GM21423 (cell line): Measurements from ENCODE around the gene RYR2.

Experiments used
- ATAC-seq: cut with Tn5 transposase; IDR thresholded peaks from one replicate; pipeline ENCODE4 v1.9.1; 2021; ENCODE audit warnings: mild to moderate bottlenecking, moderate library complexity; ENCODE audit not compliant: unreplicated experiment

Gene RYR2

GRCh38 chr1:237878406-237878805 is 836.4 kb downstream of the RYR2 start:
- ATAC-seq, result no peak

DNA sequence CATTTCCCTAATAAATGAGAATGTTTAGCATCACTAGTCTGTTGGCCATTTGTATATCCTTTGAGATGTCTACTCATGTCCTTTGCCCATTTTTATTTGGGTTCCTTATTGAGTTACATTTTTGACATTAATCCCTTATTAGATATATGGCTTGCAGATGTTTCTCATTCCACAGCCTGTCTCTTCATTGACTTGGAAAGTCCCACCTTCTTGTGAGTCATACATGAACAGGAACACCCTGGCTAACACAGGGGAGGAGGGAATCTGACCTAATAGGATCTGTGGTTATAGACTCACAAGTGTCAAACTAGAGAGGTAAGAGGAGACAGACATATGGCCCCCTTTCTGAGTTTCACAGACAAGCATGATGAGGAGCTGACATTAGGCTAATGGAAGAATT is 837.2 kb downstream of the RYR2 start:
- ATAC-seq, result no peak
